SU-DHL-6 (cell line): ENCODE results near the gene SPAG9.

Experiments used
- H2AFZ ChIP-seq: fragments of 200-600 bp; sonication (generic); 2 replicates; pipeline ENCODE4 v1.6.1; 2014; ENCODE audit warnings: low read depth, mild to moderate bottlenecking, moderate library complexity, mixed read lengths, antibody characterized with exemption, low read length; ENCODE audit not compliant: severe bottlenecking
- H3F3A ChIP-seq: fragments of 200-600 bp; shearing (Covaris generic); 2 replicates; pipeline ENCODE4 v1.6.0; 2016; ENCODE audit warnings: antibody characterized with exemption, mild to moderate bottlenecking; ENCODE audit not compliant: insufficient read depth
- H3K27ac ChIP-seq: fragments of 200-600 bp; sonication (generic); 2 replicates; pipeline ENCODE4 v1.5.1; 2016; ENCODE audit warnings: low read depth, mild to moderate bottlenecking, low read length, moderate library complexity, mixed read lengths
- H3K27me3 ChIP-seq: fragments of 200-600 bp; sonication (generic), shearing (Covaris generic); 2 replicates; pipeline ENCODE4 v1.6.0; 2014; ENCODE audit warnings: mild to moderate bottlenecking, low read length
- H3K36me3 ChIP-seq: fragments of 200-600 bp; sonication (generic); 2 replicates; pipeline ENCODE4 v1.6.1; 2014; ENCODE audit warnings: mild to moderate bottlenecking, low read length, mixed read lengths
- H3K4me2 ChIP-seq: fragments of 300-600, 200-600 bp; shearing (Covaris generic), sonication (generic); 2 replicates; pipeline ENCODE4 v1.6.0; 2014; ENCODE audit warnings: low read length, low read depth, mild to moderate bottlenecking; ENCODE audit not compliant: poor library complexity, severe bottlenecking
- H3K4me3 ChIP-seq: fragments of 200-600 bp; sonication (generic); 2 replicates; pipeline ENCODE4 v1.5.1; 2014; ENCODE audit warnings: antibody characterized with exemption, low read length, mild to moderate bottlenecking, mixed read lengths; ENCODE audit not compliant: insufficient read depth, poor library complexity, severe bottlenecking
- H3K79me2 ChIP-seq: fragments of 200-600 bp; sonication (generic); 2 replicates; pipeline ENCODE4 v1.6.1; 2014; ENCODE audit warnings: mild to moderate bottlenecking, low read length, moderate library complexity; ENCODE audit not compliant: insufficient read depth
- H3K9ac ChIP-seq: fragments of 200-600 bp; sonication (generic); 2 replicates; pipeline ENCODE4 v1.7.0; 2014; ENCODE audit warnings: mild to moderate bottlenecking, low read length
- H3K9me2 ChIP-seq: fragments of 200-600 bp; sonication (generic); replicated peaks from 2 replicates; pipeline ENCODE4 v1.6.1; 2014; ENCODE audit warnings: low read length; ENCODE audit not compliant: insufficient read depth
- H3K9me3 ChIP-seq: fragments of 200-600 bp; sonication (generic); 2 replicates; pipeline ENCODE4 v1.6.1; 2014; ENCODE audit warnings: low read length, mixed read lengths; ENCODE audit not compliant: insufficient read depth
- H4K20me1 ChIP-seq: fragments of 200-600 bp; sonication (generic); 2 replicates; pipeline ENCODE4 v1.6.1; 2014; ENCODE audit warnings: low read depth, mild to moderate bottlenecking, antibody characterized with exemption, low read length, moderate library complexity, mixed read lengths
- CTCF ChIP-seq: fragments of 200-600 bp; sonication (generic); IDR thresholded peaks from one replicate; pipeline ENCODE4 v1.5.1; 2017; ENCODE audit warnings: antibody characterized with exemption, mild to moderate bottlenecking, low read length, moderate library complexity; ENCODE audit not compliant: insufficient read depth, poor library complexity, severe bottlenecking
- EZH2phosphoT487 ChIP-seq: fragments of 200-600 bp; sonication (generic), shearing (Covaris generic); conservative IDR thresholded peaks from 2 replicates; pipeline ENCODE4 v1.6.1; 2018; ENCODE audit warnings: mild to moderate bottlenecking, antibody characterized with exemption, low read length, moderate library complexity, mixed read lengths

The SPAG9 gene

GRCh38 chr17:51004249-51004648, 116.4 kb downstream of the SPAG9 start:
- Histone ChIP-seq H3K4me3 (no peak overlapping the region), H2AFZ (no peak overlapping the region), H3K4me2 (no peak overlapping the region), H3K27me3 (no peaks in the 10 kb centered on the region), H3K9me2 (no peaks in the 10 kb centered on the region), H3K9me3 (no peaks in the 10 kb centered on the region), H3F3A (no peaks in the 10 kb centered on the region), H4K20me1 (no peaks in the 10 kb centered on the region), H3K27ac (no peak overlapping the region), H3K9ac (no peak overlapping the region), H3K36me3 (peaks cover 14% of the 10 kb centered on the region; the same call in 1 of the 2 replicates), H3K79me2 (no peaks in the 10 kb centered on the region)
- TF ChIP-seq CTCF (no peak), EZH2phosphoT487 (no peak)

- no peak for TF ChIP-seq EZH2phosphoT487
- TF ChIP-seq CTCF: peak; percentile 47
- no peaks in the 10 kb centered on the region for H3F3A ChIP-seq
- H3K9ac ChIP-seq: no peak overlapping the region
- H2AFZ ChIP-seq: no peak overlapping the region
- no peaks in the 10 kb centered on the region for H4K20me1 ChIP-seq
- no peak overlapping the region for H3K27ac ChIP-seq
- no peaks in the 10 kb centered on the region for H3K79me2 ChIP-seq
- H3K4me3 ChIP-seq: no peak overlapping the region
- no peaks in the 10 kb centered on the region for H3K9me2 ChIP-seq
- peaks cover 26% of the 10 kb centered on the region; the same call in 1 of the 2 replicates for H3K36me3 ChIP-seq
- H3K4me2 ChIP-seq: no peak overlapping the region
- no peaks in the 10 kb centered on the region for H3K9me3 ChIP-seq
- no peaks in the 10 kb centered on the region for H3K27me3 ChIP-seq
Observed at GRCh38 chr17:51000835-51001638, 119.6 kb downstream of the SPAG9 start.

GRCh38 chr17:50995668-50996067, 125.0 kb downstream of the SPAG9 start:
- TF ChIP-seq EZH2phosphoT487 (no peak), CTCF (no peak)
- Histone ChIP-seq H2AFZ (no peak overlapping the region), H3K79me2 (no peaks in the 10 kb centered on the region), H3K4me2 (no peak overlapping the region), H3F3A (no peaks in the 10 kb centered on the region), H3K9me3 (no peaks in the 10 kb centered on the region), H3K4me3 (no peak overlapping the region), H3K9ac (no peak overlapping the region), H3K27me3 (no peaks in the 10 kb centered on the region), H3K9me2 (no peaks in the 10 kb centered on the region), H4K20me1 (no peaks in the 10 kb centered on the region), H3K36me3 (peaks cover 26% of the 10 kb centered on the region; the same call in 1 of the 2 replicates), H3K27ac (no peak overlapping the region)
